Measurements from ENCODE around the gene GPC5.

GPC5 gene

GRCh38 chr13:91572944-91573598, 174.7 kb downstream of the GPC5 start:
- Histone ChIP-seq H3K4me3 (replicated peaks; ENCODE audit: low read depth, low read length) (no peak overlapping the region), H3K36me3 (ENCODE audit: control insufficient read depth, insufficient read depth, low read length) (no peaks in the 10 kb centered on the region), H3K27me3 (replicated peaks; ENCODE audit: control insufficient read depth, insufficient read depth, low read length) (no peaks in the 10 kb centered on the region)
- TF ChIP-seq CTCF (IDR thresholded peaks at IDR 0.05; ENCODE audit: insufficient read depth, low read length, poor library complexity, severe bottlenecking), result no peak
- no peak for DNase-seq (ENCODE audit: extremely low read depth, insufficient read length)

- TF ChIP-seq CTCF (IDR thresholded peaks at IDR 0.05; ENCODE audit: insufficient read depth, low read length, poor library complexity, severe bottlenecking), result no peak
- no peaks in the 10 kb centered on the region for H3K36me3 ChIP-seq (ENCODE audit: control insufficient read depth, insufficient read depth, low read length)
- H3K4me3 ChIP-seq (replicated peaks; ENCODE audit: low read depth, low read length), result no peak overlapping the region
- no peaks in the 10 kb centered on the region for H3K27me3 ChIP-seq (replicated peaks; ENCODE audit: control insufficient read depth, insufficient read depth, low read length)
- no peak for DNase-seq (ENCODE audit: extremely low read depth, insufficient read length)
These were observed 176.3 kb downstream of the GPC5 start for GRCh38 chr13:91574766-91575165.

GRCh38 chr13:91576590-91576989, 178.2 kb downstream of the GPC5 start:
- H3K27me3 ChIP-seq (replicated peaks; ENCODE audit: control insufficient read depth, insufficient read depth, low read length), result no peaks in the 10 kb centered on the region
- no peak for DNase-seq (ENCODE audit: extremely low read depth, insufficient read length)
- peak; percentile 62 for TF ChIP-seq CTCF (IDR thresholded peaks at IDR 0.05; ENCODE audit: insufficient read depth, low read length, poor library complexity, severe bottlenecking)
- H3K36me3 ChIP-seq (ENCODE audit: control insufficient read depth, insufficient read depth, low read length), result no peaks in the 10 kb centered on the region
- no peak overlapping the region for H3K4me3 ChIP-seq (replicated peaks; ENCODE audit: low read depth, low read length)

- no peaks in the 10 kb centered on the region for H3K36me3 ChIP-seq (ENCODE audit: control insufficient read depth, insufficient read depth, low read length)
- H3K4me3 ChIP-seq (replicated peaks; ENCODE audit: low read depth, low read length), result no peak overlapping the region
- no peak for TF ChIP-seq CTCF (IDR thresholded peaks at IDR 0.05; ENCODE audit: insufficient read depth, low read length, poor library complexity, severe bottlenecking)
- no peaks in the 10 kb centered on the region for H3K27me3 ChIP-seq (replicated peaks; ENCODE audit: control insufficient read depth, insufficient read depth, low read length)
- DNase-seq (ENCODE audit: extremely low read depth, insufficient read length), result no peak
These were observed 180.9 kb downstream of the GPC5 start for GRCh38 chr13:91579320-91579719.

GRCh38 chr13:91580749-91581148, 182.3 kb downstream of the GPC5 start:
- Histone ChIP-seq H3K36me3 (ENCODE audit: control insufficient read depth, insufficient read depth, low read length) (no peaks in the 10 kb centered on the region), H3K4me3 (replicated peaks; ENCODE audit: low read depth, low read length) (no peak overlapping the region), H3K27me3 (replicated peaks; ENCODE audit: control insufficient read depth, insufficient read depth, low read length) (no peaks in the 10 kb centered on the region)
- no peak for DNase-seq (ENCODE audit: extremely low read depth, insufficient read length)
- no peak for TF ChIP-seq CTCF (IDR thresholded peaks at IDR 0.05; ENCODE audit: insufficient read depth, low read length, poor library complexity, severe bottlenecking)

- TF ChIP-seq CTCF (IDR thresholded peaks at IDR 0.05; ENCODE audit: insufficient read depth, low read length, poor library complexity, severe bottlenecking), result no peak
- H3K36me3 ChIP-seq (ENCODE audit: control insufficient read depth, insufficient read depth, low read length), result no peaks in the 10 kb centered on the region
- no peak overlapping the region for H3K4me3 ChIP-seq (replicated peaks; ENCODE audit: low read depth, low read length)
- DNase-seq (ENCODE audit: extremely low read depth, insufficient read length), result no peak
- no peaks in the 10 kb centered on the region for H3K27me3 ChIP-seq (replicated peaks; ENCODE audit: control insufficient read depth, insufficient read depth, low read length)
These were observed 188.2 kb downstream of the GPC5 start for GRCh38 chr13:91586609-91587008.

All from GM06990 (cell line).